Common myeloid progenitor, CD34-positive (primary cell): Measurements from ENCODE around the gene PCDHA10.
"Not testable (repeated sequence)": the region's sequence is repeated elsewhere in the genome, so short reads cannot be mapped to it uniquely, and the experiment has no call there.

Source experiments
- CTCF ChIA-PET: fragments of 350-600 bp; sonication (Branson Sonifier 250); formaldehyde crosslinking; loops from one replicate; lab custom pipeline; 2021; ENCODE audit warnings: antibody characterized with exemption; lab: Charles Lee
- POLR2A ChIA-PET: fragments of 350-600 bp; sonication (Branson Sonifier 250); formaldehyde crosslinking; loops from one replicate; lab custom pipeline; 2021; ENCODE audit warnings: antibody characterized with exemption; lab: Charles Lee
- DNase-seq, 3 donors: peaks; one replicate each; pipeline versions ENCODE4 v3.0.0 to v3.0.0-alpha.2; 2013
- H3K27ac ChIP-seq, 2 experiments: 1 replicate in 1 of 2; 2 replicates in 1 of 2; pipeline ENCODE4 v1.7.0; 2013; ENCODE audit warnings: inconsistent platforms in 2 of 2, low read length in 2 of 2, mild to moderate bottlenecking in 2 of 2, low read depth in 1 of 2, moderate library complexity in 1 of 2; ENCODE audit not compliant: severe bottlenecking in 2 of 2, insufficient read depth in 1 of 2, poor library complexity in 1 of 2
- H3K27me3 ChIP-seq, 5 experiments: replicated peaks in 2 of 5; 1 replicate in 3 of 5; 2 replicates in 2 of 5; pipeline versions ENCODE4 v1.6.1 to v1.7.0; 2013; ENCODE audit warnings: low read length in 4 of 5, mild to moderate bottlenecking in 2 of 5, moderate library complexity in 2 of 5, inconsistent platforms in 1 of 5; ENCODE audit not compliant: insufficient read depth in 5 of 5, control insufficient read depth in 4 of 5
- H3K36me3 ChIP-seq, 4 experiments: 1 replicate in 2 of 4; 2 replicates in 2 of 4; pipeline versions ENCODE4 v1.6.1 to v1.7.0; 2013; ENCODE audit warnings: low read length in 3 of 4, control low read depth in 1 of 4, mild to moderate bottlenecking in 1 of 4; ENCODE audit not compliant: control insufficient read depth in 4 of 4, insufficient read depth in 4 of 4
- H3K4me1 ChIP-seq, 4 experiments: 1 replicate in 3 of 4; 2 replicates in 1 of 4; pipeline versions ENCODE4 v1.6.1 to v1.7.1; 2013; ENCODE audit warnings: low read length in 3 of 4, mild to moderate bottlenecking in 3 of 4, control low read depth in 1 of 4, inconsistent platforms in 1 of 4, moderate library complexity in 1 of 4; ENCODE audit not compliant: control insufficient read depth in 4 of 4, insufficient read depth in 4 of 4; ENCODE audit errors: control extremely low read depth in 1 of 4
- H3K4me3 ChIP-seq, 7 experiments: 1 replicate in 4 of 7; 2 replicates in 3 of 7; pipeline versions ENCODE4 v1.5.1 to v1.7.0; 2013; ENCODE audit warnings: mild to moderate bottlenecking in 7 of 7, low read length in 6 of 7, moderate library complexity in 6 of 7, inconsistent platforms in 2 of 7, low read depth in 2 of 7, control low read depth in 1 of 7; ENCODE audit not compliant: insufficient read depth in 4 of 7, control insufficient read depth in 1 of 7; ENCODE audit errors: extremely low read depth in 1 of 7
- H3K9me3 ChIP-seq, 5 experiments: 1 replicate in 4 of 5; 2 replicates in 1 of 5; pipeline versions ENCODE4 v1.6.1 to v1.7.1; 2013; ENCODE audit warnings: low read length in 4 of 5, mild to moderate bottlenecking in 2 of 5, inconsistent platforms in 1 of 5, low read depth in 1 of 5, moderate library complexity in 1 of 5; ENCODE audit not compliant: control insufficient read depth in 4 of 5, insufficient read depth in 2 of 5; ENCODE audit errors: control extremely low read depth in 1 of 5
- WGBS: methylation state at CpG from one replicate; pipeline ENCODE4 v1.1.5; 2013; ENCODE audit not compliant: insufficient coverage; 5-methylcytosine and 5-hydroxymethylcytosine counted together

The PCDHA10 gene

DNA sequence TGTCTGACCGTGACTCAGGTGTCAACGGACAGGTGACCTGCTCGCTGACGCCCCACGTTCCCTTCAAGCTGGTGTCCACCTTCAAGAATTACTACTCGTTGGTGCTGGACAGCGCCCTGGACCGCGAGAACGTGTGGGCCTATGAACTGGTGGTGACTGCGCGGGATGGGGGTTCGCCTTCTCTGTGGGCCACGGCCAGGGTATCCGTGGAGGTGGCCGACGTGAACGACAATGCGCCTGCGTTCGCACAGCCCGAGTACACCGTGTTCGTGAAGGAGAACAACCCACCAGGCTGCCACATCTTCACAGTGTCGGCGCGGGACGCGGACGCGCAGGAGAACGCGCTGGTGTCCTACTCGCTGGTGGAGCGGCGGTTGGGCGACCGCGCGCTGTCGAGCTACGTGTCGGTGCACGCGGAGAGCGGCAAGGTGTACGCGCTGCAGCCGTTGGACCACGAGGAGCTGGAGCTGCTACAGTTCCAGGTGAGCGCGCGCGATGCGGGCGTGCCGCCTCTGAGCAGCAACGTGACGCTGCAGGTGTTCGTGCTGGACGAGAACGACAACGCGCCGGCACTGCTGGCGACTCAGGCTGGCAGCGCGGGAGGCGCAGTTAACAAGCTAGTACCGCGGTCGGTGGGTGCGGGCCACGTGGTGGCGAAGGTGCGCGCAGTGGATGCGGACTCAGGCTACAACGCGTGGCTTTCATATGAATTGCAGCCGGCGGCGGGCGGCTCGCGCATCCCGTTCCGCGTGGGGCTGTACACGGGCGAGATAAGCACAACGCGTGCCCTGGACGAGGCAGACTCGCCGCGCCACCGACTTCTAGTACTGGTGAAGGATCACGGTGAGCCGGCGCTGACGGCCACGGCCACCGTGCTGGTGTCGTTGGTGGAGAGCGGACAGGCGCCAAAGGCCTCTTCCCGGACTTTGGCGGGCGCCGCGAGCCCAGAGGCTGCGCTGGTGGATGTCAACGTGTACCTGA is 14.8 kb downstream of the PCDHA10 start:
- Histone ChIP-seq H3K9me3 (peaks cover 8 to 42% (median 31%) of the 10 kb centered on the region in 5 experiments), H3K4me3 (no peak overlapping the region), H3K27me3 (peaks cover 9 to 34% (median 10%) of the 10 kb centered on the region in 5 experiments), H3K4me1 (no peaks in the 10 kb centered on the region), H3K27ac (no peak overlapping the region), H3K36me3 (no peaks in the 10 kb centered on the region)
- DNase-seq, result no peak
- 44% methylated on average over 106 of the region's 114 CpGs for WGBS
- ChIA-PET POLR2A (no interaction called here), CTCF (no interaction called here)

DNA sequence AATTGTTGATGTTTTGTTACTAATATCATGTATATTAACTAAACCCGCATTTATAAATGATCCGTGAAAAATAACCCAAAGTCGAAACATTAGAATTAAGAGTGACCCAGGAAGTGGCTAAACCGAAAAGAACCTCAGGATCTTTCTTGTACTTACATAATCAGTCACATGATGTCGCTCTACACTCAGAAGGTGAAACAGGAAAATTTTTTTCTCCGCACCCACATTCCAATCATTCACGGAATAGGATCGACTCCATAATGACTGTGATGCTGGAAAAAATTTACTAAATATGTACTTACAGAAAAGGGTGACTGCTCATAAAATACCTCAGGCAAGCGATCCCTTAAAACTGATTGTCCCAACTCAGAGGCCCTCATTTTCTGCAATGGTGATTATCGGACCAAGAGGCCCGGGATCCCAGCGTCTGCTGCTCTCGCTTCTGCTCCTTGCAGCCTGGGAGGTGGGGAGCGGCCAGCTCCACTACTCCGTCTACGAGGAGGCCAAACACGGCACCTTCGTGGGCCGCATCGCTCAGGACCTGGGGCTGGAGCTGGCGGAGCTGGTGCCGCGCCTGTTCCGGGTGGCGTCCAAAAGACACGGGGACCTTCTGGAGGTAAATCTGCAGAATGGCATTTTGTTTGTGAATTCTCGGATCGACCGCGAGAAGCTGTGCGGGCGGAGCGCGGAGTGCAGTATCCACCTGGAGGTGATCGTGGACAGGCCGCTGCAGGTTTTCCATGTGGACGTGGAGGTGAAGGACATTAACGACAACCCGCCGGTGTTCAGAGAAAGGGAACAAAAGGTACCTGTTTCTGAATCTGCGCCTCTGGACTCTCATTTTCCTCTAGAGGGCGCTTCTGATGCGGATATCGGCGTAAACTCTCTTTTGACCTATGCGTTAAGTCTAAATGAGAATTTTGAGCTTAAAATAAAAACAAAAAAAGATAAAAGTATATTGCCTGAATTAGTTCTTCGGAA is 19.7 kb downstream of the PCDHA10 start, which contains the start of gene PCDHA12:
Gene PCDHA12 (plus strand): TSS at position 224 of the 981 bp plus-strand sequence. CDS start 165 bp downstream, at position 389.
- Histone ChIP-seq H3K27me3 (peaks cover 4 to 40% (median 7%) of the 10 kb centered on the region in 5 experiments), H3K27ac (no peak within 1 kb of the TSS), H3K36me3 (no peaks in the 10 kb centered on the region), H3K4me3 (no peak within 1 kb of the TSS), H3K4me1 (no peaks in the 10 kb centered on the region), H3K9me3 (peaks cover 4 to 56% (median 35%) of the 10 kb centered on the region in 5 experiments)
- CTCF ChIA-PET, result no interaction called here
- DNase-seq, result no peak
- 22% methylated on average over 27 of the region's 47 CpGs for WGBS
- POLR2A ChIA-PET, result no interaction called here

DNA sequence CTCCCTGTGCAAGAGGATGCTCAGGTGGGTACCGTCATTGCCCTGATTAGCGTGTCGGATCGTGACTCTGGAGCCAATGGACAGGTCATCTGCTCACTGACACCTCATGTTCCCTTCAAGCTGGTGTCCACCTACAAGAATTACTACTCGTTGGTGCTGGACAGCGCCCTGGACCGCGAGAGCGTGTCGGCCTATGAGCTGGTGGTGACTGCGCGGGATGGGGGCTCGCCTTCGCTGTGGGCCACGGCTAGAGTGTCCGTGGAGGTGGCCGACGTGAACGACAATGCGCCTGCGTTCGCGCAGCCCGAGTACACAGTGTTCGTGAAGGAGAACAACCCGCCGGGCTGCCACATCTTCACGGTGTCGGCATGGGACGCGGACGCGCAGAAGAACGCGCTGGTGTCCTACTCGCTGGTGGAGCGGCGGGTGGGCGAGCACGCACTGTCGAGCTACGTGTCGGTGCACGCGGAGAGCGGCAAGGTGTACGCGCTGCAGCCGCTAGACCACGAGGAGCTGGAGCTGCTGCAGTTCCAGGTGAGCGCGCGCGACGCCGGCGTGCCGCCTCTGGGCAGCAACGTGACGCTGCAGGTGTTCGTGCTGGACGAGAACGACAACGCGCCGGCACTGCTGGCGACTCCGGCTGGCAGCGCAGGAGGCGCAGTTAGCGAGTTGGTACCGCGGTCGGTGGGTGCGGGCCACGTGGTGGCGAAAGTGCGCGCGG is 21.0 kb downstream of the PCDHA10 start:
- POLR2A ChIA-PET, H3K4me3 ChIP-seq, H3K36me3 ChIP-seq, H3K4me1 ChIP-seq, H3K27ac ChIP-seq, CTCF ChIA-PET, DNase-seq: not testable (repeated sequence)
- peaks cover 4 to 39% (median 7%) of the 10 kb centered on the region in 5 experiments for H3K27me3 ChIP-seq
- WGBS, result 44% methylated on average over 80 of the region's 80 CpGs
- H3K9me3 ChIP-seq, result peaks cover 8 to 55% (median 30%) of the 10 kb centered on the region in 5 experiments

DNA sequence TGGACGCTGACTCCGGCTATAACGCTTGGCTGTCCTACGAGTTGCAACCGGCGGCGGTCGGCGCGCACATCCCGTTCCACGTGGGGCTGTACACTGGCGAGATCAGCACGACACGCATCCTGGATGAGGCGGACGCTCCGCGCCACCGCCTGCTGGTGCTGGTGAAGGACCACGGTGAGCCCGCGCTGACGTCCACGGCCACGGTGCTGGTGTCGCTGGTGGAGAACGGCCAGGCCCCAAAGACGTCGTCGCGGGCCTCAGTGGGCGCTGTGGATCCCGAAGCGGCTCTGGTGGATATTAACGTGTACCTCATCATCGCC is 21.5 kb downstream of the PCDHA10 start:
- POLR2A ChIA-PET, result no interaction called here
- no peak for DNase-seq
- H3K27me3 ChIP-seq, result peaks cover 4 to 44% (median 7%) of the 10 kb centered on the region in 5 experiments
- peaks cover 0 to 2% (median 0%) of the 10 kb centered on the region in 4 experiments for H3K36me3 ChIP-seq
- no peak overlapping the region for H3K27ac ChIP-seq
- H3K4me3 ChIP-seq, result no peak overlapping the region
- WGBS, result 45% methylated on average over 37 of the region's 37 CpGs
- H3K4me1 ChIP-seq, result no peaks in the 10 kb centered on the region
- CTCF ChIA-PET, result no interaction called here
- peaks cover 8 to 58% (median 35%) of the 10 kb centered on the region in 5 experiments for H3K9me3 ChIP-seq

DNA sequence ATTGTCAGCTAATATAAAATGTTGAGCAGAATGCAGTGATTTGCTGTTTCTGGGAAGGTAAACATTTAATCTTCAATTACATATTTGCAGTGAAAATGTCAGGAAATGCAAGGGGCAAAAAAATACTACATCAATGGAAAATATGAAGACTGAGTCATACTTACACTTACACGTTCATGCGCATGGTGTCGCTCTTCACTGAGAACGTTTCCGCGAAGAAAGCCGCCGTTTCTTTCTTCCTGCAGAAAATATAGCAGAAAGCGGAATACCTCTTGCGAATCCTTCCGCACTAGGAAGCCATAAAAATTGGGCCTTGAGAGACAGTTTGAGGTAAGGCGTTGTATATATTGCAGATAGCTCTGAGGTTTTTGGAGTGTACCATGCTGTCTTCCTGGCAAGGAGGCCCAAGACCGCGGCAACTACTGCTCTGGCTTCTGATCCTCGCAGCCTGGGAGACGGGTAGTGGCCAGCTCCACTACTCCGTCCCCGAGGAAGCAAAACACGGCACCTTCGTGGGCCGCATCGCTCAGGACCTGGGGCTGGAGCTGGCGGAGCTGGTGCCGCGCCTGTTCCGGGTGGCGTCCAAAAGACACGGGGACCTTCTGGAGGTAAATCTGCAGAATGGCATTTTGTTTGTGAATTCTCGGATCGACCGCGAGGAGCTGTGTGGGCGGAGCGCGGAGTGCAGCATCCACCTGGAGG is 26.3 kb downstream of the PCDHA10 start, which contains the start of gene PCDHA13:
Gene PCDHA13 (plus strand): TSS at position 236 of the 702 bp plus-strand sequence. CDS start 145 bp downstream, at position 381.
- POLR2A ChIA-PET, result no interaction called here
- DNase-seq, result peak in 2 of 3 donors; percentile 1 to 9
- 15% methylated on average over 19 of the region's 35 CpGs for WGBS
- CTCF ChIA-PET, result no interaction called here
- Histone ChIP-seq H3K27ac (no peak within 1 kb of the TSS), H3K36me3 (peaks cover 0 to 2% (median 0%) of the 10 kb centered on the region in 4 experiments), H3K4me1 (no peaks in the 10 kb centered on the region), H3K27me3 (peaks cover 3 to 33% (median 8%) of the 10 kb centered on the region in 5 experiments), H3K4me3 (no peak within 1 kb of the TSS), H3K9me3 (peaks cover 5 to 56% (median 34%) of the 10 kb centered on the region in 5 experiments)

DNA sequence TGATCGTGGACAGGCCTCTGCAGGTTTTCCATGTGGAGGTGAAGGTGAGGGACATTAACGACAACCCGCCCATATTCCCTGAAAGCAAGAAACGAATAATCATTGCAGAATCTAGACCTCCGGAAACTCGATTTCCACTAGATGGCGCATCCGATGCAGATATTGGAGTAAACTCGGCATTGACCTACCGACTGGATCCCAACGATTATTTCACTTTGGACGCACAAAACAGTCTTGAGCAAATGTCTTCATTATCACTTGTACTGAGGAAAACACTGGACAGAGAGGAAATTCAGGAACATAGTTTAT is 26.8 kb downstream of the PCDHA10 start:
- no peak overlapping the region for H3K4me3 ChIP-seq
- 15% methylated on average over 12 of the region's 12 CpGs for WGBS
- DNase-seq, result no peak
- H3K27ac ChIP-seq, result no peak overlapping the region
- ChIA-PET POLR2A (no interaction called here), CTCF (no interaction called here)
- H3K27me3 ChIP-seq, result peaks cover 3 to 28% (median 8%) of the 10 kb centered on the region in 5 experiments
- peaks cover 0 to 2% (median 0%) of the 10 kb centered on the region in 4 experiments for H3K36me3 ChIP-seq
- peaks cover 5 to 51% (median 29%) of the 10 kb centered on the region in 5 experiments for H3K9me3 ChIP-seq
- no peaks in the 10 kb centered on the region for H3K4me1 ChIP-seq
